Uterus (tissue), 2 donors: Measurements from ENCODE around the gene PTHLH.

ENCODE experiments used
- POLR2A ChIP-seq, 2 donors: fragments of 450-650 bp; IDR thresholded peaks; one replicate each; pipeline ENCODE4 v1.6.1; 2016; ENCODE audit warnings: antibody characterized with exemption in 2 of 2, mild to moderate bottlenecking in 1 of 2, moderate library complexity in 1 of 2
- TF ChIP-seq, protein P1 (sequence below), 4 experiments: fragments of 200-600 bp in 2 of 4; fragments of 450-650 bp in 2 of 4; sonication (generic) in 2 of 4; IDR thresholded peaks; one replicate each; pipeline ENCODE4 v1.5.1; 2016 to 2019; ENCODE audit warnings: antibody characterized with exemption in 4 of 4, mild to moderate bottlenecking in 2 of 4, moderate library complexity in 1 of 4

- TF ChIP-seq POLR2A (IDR thresholded peaks at IDR 0.05): no peak
- TF ChIP-seq, protein P1, sequence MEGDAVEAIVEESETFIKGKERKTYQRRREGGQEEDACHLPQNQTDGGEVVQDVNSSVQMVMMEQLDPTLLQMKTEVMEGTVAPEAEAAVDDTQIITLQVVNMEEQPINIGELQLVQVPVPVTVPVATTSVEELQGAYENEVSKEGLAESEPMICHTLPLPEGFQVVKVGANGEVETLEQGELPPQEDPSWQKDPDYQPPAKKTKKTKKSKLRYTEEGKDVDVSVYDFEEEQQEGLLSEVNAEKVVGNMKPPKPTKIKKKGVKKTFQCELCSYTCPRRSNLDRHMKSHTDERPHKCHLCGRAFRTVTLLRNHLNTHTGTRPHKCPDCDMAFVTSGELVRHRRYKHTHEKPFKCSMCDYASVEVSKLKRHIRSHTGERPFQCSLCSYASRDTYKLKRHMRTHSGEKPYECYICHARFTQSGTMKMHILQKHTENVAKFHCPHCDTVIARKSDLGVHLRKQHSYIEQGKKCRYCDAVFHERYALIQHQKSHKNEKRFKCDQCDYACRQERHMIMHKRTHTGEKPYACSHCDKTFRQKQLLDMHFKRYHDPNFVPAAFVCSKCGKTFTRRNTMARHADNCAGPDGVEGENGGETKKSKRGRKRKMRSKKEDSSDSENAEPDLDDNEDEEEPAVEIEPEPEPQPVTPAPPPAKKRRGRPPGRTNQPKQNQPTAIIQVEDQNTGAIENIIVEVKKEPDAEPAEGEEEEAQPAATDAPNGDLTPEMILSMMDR (IDR thresholded peaks at IDR 0.05): no peak
Measured at GRCh38 chr12:28017126-28017872, 44.8 kb upstream of the PTHLH start.
